GM10266 (cell line): Measurements from ENCODE around the gene ARID3C.

ENCODE experiments used
- DNase-seq: peaks from one replicate; pipeline ENCODE4 v3.0.0; 2012; ENCODE audit errors: extremely low spot score
- CTCF ChIP-seq: IDR thresholded peaks from 2 replicates; pipeline ENCODE4 v1.5.1; 2012; ENCODE audit warnings: mild to moderate bottlenecking, low read depth; ENCODE audit not compliant: control insufficient read depth, insufficient read depth; ENCODE audit errors: missing control alignments

ARID3C gene

GRCh38 chr9:34625186-34625486 lies 3.7 kb downstream of the ARID3C start:
- TF ChIP-seq CTCF = no peak
- DNase-seq = no peak

DNA sequence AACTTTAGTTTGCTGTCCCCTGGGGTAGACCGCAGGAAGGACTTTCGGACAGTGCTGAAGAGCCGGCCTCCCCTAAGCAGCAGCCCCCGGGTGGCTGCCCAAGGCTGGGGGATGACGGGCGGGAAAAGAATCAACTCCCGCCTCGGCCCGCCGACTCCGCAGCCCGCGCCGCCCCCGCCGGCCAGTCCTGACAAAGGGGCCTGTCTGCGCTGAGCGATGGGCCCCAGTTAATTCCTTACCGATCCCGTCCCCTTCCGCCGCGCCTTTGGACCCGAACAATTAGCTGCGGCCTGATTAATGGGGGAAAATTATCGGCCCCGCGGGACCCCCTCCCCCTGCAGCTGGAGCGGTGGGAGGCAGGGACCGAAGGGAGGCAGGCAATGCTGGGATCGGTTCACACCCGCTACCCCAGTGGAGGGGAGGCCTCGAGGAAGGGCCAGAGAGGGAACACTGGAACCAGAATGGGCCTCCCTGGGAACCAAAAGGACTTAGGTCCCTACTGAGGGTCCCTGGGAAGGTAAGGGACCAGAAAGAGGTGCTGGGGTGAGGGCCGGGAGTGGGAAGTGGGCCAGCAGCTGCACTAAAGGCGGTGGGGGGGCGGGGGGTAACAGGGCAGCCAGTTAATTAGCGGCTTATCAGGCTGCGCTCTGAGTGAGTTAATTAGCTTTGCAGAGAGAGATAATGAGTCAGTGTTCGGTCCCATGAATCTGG lies 4.2 kb downstream of the ARID3C start:
- no peak for DNase-seq
- no peak for TF ChIP-seq CTCF

- DNase-seq = no peak
- TF ChIP-seq CTCF = no peak
These were observed 5.3 kb downstream of the ARID3C start for GRCh38 chr9:34623374-34624235.

DNA sequence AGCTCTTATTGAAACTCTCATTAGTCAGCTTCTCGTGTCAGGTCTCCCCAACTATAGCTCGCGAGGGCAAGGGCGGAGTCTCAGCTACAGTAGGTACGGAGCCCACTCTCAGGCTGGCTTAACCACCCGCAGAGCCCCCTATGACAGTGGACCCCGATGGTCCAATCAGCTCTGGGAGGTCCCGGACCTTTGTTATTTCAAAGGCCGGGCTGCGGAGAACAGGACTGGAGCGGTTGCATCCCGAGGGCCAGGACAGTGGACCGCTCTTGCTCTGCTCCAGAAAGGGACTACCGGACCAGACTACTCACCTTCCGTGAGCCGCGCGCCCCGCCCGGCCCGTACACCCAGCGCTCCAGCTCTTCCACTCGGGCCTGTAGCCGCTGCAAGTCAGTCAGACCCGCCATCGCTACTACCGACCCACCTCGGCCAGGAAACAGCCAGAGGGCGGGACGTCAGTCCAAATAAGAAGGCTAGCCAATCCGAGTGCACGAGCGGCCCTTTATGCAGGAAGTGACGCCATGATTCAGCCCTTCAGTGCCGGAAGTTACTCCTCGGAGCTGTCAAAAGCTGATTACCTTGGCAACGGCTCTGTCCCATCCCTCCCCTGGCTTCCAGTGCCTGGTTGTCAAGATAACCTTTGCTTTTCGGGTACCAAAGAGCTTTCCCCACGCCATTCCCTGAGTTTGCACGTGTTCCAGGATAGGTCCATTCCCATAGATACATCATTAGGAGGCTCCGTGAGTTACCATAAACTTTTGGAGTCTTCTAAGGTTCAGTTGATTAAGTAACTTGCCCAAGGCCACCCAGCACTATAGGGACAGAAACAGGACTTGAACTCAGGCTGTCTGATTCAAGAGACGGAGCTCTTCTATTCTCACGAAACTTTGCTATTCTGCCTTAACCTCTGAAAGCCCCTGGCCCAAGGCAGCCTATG lies 8.5 kb downstream of the ARID3C start, which contains the start of gene DCTN3:
DCTN3 (minus strand) TSS at position 435 of the 934 bp plus-strand sequence; CDS start at position 404, 31 bp downstream.
- TF ChIP-seq CTCF = no peak
- DNase-seq = peak; percentile 98

GRCh38 chr9:34615132-34615531 lies 13.7 kb downstream of the ARID3C start:
- no peak for TF ChIP-seq CTCF
- DNase-seq = no peak

DNA sequence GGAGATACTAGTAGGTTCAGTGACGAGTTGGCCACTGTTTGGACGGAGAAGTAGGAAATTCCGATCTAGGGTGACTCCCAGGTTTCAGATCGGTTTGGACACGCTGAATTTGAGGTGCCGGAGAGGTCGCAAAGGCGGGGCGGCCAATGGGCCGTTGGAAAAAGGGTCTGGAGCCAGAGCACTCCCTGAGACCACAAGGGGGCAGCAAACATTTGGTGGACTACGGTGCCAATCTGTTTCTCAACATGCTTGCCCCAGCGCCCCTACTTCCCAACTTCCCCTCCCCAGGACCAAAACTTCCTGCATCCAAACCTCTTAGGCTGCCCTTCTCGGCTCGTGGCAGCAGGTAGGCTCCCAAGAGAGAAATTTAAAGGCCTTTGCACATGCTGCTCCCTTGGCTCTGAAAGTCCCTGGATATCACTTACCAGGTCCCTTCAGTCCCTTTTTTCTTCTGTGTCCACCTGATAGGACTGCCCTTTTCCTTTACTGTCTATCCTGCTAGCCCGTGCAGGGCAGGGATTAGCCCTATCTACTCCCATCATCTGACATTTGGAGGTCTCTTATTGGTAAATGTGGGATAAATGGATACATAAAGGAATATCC lies 16.0 kb downstream of the ARID3C start:
- DNase-seq = peak; percentile 82
- TF ChIP-seq CTCF = peak; percentile 85
